Stimulated activated CD8-positive, alpha-beta memory T cell treated with anti-CD3 and anti-CD28 coated beads, Interleukin-7, amount 100 ng/mL, for 4 hours (primary cell): Measurements from ENCODE around the gene ALOX12B.
"Not testable (repeated sequence)": the region's sequence is repeated elsewhere in the genome, so short reads cannot be mapped to it uniquely, and the experiment has no call there.

ENCODE experiments used
- DNase-seq, 2 donors: peaks; one replicate each; pipeline ENCODE4 v3.0.0-alpha.2; 2020; ENCODE audit warnings: low read depth in 2 of 2

ALOX12B gene

DNA sequence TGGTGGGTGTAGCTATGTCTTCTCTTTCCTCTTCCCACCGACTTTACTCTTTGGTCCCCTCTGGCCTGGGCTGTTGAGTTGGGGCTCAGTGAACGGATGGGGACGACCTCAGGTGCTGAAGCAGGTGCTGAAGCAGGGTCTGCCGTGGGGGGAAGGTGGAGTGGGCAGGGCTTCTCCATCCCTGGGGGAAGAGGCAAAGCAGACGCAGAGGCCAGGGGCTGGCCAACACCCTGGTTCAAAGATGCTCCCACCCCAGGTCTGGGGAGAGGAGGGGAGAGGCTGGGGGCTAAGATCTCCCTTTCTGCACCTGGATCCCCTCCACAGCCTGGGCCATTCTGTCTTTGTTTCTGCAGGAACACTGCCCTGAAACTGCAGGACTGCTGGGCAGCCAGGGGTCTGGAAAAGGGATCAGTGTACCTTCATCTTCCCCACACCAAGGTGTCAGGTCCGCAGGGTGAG lies 22.9 kb downstream of the ALOX12B start:
- no peak for DNase-seq

DNA sequence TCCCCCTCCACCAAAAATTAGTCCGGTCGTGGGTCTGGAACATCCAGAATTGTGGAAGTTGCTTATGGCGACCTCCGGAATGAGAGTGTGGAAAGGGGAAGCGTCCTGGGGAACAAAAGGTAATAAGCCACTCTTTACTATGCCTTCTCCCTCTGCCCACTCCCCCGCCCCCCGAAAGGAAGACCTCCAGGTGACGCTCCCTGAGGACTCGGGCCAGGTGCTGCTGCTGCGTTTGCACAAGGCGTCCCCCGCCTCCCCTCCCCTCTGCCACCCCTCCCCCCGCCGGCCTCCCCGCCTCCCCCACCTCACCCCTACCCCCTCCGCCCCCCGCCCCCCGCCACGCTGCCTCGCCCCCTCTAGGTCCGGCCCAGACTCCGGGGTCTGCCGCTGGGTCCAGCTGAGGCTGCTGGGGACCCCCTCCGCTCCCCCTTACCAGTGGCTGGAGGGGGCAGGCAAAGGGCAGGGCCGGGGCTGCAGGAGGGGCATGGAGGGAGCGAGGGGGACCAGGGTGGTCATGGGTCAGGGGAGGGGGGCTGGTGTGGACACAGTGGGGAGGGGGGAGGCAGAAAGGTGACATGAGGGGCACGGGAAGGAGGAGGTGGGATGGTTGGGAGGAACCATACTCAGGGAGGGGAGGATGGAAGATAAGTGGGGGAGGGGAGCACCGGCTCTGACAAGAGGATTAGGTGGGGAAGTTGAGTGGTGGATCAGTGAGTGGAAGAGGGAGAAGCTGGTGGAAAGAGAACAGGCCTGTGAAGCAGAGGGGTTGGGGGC lies 23.6 kb downstream of the ALOX12B start:
- no peak for DNase-seq

DNA sequence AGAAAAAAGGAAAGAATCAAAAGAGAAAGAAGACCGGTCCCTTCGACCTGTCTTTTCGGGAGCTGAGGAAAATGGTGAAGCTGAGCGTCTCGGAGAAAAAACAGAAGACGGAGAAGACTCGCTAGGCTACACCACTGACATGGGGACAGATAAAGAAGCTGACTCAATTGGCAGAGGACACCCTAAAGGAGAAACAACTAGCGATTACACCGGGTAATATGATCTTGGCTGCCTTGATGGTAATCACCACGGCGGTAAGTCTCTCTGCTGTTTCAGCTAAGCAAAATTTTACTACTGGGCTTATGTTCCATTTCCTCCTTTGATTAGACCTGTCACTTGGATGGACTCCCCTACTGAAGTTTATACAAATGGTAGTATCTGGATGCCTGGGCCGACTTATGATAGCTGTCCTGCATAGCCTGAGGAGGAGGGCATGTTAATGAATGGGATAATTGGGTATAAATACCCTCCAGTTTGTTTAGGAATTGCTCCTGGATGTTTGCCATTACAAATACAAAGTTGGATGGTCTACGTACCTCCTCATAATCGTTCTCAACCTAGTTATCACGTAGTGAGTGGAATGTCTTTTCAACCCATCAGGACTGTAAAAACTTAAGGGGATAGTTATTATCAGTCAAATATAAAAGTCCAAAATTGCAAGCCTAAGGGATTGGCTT lies 24.6 kb downstream of the ALOX12B start:
- DNase-seq = no peak

- no peak for DNase-seq
Observed at GRCh38 chr17:8062435-8062806, 25.1 kb downstream of the ALOX12B start.

- DNase-seq = not testable (repeated sequence)
Observed at GRCh38 chr17:8061851-8062250, 25.7 kb downstream of the ALOX12B start.

DNA sequence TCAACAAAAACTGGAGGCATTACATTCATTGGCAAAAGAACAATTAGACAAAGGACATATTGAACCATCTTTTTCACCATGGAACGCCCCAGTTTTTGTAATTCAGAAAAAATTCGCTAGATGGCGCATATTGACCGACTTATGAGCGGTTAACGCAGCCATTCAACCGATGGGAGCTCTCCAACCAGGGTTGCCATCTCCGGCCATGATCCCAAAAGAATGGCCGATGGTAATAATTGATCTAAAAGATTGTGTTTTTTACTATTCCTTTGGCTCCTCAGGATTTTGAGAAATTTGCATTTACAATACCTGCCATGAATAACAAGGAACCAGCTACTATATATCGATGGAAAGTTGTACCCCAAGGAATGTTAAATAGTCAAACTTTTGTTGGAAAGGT lies 27.2 kb downstream of the ALOX12B start:
- DNase-seq = peak; percentile 23 to 47

DNA sequence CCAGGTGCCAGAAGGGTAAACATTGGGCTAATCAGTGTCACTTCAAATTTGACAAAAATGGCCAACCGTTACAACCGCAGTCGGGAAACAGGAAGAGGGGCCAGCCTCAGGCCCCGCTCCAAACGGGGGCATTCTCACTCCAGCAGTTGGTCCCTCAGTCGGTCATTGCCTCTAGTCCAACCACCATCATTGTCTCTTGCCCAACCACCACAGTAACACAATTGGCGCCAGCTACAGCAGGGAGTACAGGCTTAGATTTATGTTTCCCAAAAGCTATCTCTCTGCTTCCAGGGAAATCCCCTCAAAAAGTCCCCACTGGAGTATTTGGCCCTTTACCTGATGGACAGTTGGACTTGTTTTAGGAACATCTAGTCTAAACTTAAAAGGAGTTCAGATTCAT lies 28.4 kb downstream of the ALOX12B start:
- DNase-seq = no peak

DNA sequence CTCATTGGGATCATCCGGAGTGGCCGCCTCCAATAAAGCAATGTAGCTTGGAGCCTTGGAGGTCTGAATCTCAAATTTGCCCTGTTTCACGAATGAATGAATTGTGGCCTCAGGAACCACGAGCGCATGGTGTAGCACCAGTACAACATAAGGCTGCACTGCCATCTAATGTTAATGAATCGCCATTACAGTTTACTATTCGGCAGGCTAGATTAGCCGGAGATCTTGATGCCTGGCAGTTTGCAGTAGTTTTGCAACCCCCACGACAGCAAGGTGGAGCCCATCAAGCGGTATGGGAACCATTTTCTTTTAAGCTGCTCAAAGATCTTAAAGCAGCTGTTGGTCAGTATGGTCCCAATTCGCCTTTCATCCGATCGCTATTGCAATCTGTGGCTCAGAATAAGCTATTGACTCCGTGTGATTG lies 29.8 kb downstream of the ALOX12B start:
- DNase-seq = peak in 1 of 2 donors; percentile 17

DNA sequence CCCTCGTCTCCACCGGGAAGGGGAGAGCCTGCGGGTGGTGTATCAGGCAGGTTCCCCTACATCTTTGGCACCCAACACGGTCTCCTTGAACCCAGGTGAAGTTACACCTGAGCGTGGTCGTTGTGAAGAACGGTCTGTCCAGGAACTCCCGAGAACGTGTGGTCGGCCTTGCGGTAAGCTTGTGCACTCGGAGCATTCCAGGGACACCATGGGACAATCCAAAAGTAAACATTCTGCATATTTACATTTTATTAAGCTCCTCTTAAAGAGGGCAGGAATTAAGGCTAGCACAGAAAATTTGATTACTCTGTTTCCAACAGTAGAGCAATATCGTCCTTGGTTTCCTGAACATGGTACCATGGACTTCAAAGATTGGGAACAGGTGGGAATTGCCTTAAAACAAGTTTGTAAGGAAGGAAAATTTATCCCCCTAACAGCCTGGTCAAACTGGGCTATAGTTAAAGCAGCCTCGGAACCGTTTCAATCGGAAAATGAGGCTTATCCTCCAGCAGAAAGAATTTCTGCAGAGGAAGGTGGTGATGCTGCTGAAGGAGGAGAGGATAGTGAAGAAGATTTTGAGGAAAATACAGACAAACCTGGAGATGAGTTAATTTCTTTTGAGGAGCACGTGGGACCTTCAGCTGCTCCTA lies 30.4 kb downstream of the ALOX12B start:
- no peak for DNase-seq

DNA sequence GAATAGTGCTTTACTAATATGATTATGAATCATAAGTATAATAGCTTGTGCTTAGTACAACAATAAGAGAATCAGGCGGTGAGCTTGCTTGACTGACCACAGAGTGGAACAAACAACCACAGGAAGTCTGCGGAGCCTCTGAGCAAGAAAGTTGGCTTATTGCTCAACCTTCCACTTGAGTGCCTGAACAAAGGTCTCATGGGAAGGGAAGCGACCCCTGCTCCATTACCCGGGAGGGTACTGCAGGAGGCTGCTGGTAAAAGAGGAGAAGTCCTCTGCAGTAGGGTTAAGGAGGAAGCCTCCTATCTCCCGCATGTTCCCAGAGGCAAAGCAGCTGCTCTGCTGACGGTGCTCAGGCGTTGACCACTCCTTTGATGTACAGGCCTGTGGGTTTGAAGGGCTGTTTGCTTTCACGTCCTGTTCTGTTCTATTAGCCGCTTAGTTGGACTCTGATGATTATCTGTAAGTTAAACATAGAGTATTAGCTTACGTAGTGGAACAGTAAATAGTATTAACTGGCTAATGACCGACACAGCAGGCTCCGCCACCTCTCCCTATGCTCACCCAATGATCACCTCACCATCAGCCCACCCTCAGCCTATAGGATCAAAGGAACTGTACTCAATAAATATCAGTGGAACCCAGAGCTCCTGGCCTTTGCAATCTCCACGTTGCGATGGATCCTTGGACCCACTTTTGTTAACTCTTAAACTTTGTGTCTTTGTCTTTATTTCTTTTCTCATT lies 31.1 kb downstream of the ALOX12B start:
- peak; percentile 27 to 35 for DNase-seq

GRCh38 chr17:8055851-8056231 lies 31.7 kb downstream of the ALOX12B start:
- no peak for DNase-seq

DNA sequence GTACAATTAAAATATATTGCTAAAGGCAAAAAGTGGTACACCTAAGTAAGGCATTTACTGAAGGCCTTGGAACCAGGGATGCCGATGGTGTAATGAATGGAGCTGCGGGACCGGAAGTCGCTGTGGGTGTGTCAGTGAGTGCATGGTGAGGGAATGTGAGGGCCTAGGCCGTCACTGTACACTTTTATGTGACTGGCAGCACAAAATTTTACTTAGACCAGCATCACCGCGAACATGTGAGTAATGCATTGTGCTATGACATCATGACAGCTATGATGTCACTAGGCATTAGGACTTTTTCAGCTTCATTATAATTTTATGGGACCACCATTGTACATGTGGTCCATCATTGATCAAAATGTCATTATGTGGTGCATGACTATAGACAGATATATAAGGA lies 33.9 kb downstream of the ALOX12B start:
- no peak for DNase-seq

- DNase-seq = no peak
Observed at GRCh38 chr17:8052256-8053252, 35.0 kb downstream of the ALOX12B start.

- no peak for DNase-seq
Observed at GRCh38 chr17:8051831-8052230, 35.7 kb downstream of the ALOX12B start.

DNA sequence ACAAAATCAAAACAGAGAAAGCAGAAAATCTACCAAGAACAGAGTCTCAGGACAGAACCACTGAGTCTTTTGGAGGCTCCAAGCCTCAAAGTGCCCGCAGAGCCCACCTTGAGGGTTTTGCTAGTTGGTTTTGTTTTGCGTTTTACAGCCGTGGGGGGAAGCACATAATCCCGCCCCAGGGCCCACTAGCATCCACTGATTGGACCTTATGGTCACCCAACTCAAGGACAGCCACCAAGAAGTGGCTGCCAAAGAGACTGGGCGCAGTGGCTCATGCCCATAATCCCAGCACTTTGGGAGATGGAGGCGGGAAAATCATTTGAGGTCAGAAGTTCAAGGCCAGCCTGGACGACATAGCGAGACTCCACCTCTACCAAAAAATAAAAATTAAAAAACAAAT lies 38.8 kb downstream of the ALOX12B start:
- no peak for DNase-seq

DNA sequence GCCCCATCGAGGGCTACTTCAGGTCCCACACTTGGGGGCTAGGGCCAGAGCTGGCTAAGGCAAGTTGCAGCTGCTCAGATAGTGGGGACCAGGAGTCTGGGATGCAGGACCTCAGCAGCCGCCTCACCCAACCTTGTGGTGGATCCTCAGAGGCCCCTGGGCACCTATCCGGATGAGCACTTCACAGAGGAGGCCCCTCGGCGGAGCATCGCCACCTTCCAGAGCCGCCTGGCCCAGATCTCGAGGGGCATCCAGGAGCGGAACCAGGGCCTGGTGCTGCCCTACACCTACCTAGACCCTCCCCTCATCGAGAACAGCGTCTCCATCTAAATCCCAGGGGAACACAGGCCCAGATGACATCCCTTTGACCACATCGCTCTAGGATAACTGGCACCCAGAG lies 39.3 kb downstream of the ALOX12B start:
- DNase-seq = no peak

DNA sequence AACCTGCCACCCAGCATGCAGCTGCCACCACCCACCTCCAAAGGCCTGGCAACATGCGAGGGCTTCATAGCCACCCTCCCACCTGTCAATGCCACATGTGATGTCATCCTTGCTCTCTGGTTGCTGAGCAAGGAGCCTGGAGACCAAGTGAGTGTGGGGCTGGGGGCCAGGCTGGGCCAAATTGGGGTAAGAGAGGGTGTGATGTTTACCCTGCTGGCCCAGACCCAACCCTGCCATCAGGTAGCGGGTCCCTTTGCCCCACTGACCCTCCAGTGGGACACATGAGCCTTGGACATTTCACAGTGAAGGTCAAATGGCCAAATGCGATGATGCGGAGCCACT lies 39.8 kb downstream of the ALOX12B start:
- DNase-seq = no peak

DNA sequence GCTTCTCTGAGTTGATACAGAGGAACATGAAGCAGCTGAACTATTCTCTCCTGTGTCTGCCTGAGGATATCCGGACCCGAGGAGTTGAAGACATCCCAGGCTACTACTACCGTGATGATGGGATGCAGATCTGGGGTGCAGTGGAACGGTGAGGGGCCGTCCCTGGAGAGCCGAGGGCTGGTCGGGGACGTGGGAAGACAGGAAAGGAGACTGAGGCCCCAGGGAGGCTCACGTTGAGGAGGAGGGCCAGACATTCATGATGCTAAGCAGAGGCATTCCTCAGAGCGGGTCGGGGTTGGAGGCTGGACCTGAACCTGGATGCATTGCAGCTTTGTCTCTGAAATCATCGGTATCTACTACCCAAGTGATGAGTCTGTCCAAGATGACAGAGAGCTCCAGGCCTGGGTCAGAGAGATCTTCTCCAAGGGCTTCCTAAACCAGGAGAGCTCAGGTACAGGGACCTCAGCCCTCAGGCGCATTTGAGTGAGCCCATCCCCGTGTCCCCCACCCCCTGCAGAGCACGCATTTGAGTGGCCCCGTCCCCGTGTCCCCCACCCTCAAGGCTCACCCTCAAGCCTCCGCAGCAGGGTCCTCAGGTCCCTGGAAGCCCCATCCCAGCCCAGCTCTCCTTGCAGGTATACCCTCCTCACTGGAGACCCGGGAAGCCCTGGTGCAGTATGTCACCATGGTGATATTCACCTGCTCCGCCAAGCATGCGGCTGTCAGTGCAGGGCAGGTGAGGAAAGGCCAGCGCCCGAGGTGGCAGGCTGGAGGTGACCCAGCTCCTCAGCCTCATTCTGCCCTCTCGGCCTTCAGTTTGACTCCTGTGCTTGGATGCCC lies 40.4 kb downstream of the ALOX12B start:
- no peak for DNase-seq

- no peak for DNase-seq
Observed at GRCh38 chr17:8046306-8046928, 41.1 kb downstream of the ALOX12B start.
